PC-3 (cell line): ENCODE measurements around the gene TRIM44. TPM values are rescaled to one million over a fixed set of nuclear protein-coding genes. Genes with fewer than 3 reads are reported as not detected.

Experiments
- ATAC-seq: fragments of 200-7000 bp; cut with Tn5 transposase; 2 replicates; pipeline ENCODE4 v1.9.1; 2020; ENCODE audit warnings: mild to moderate bottlenecking, moderate library complexity
- BruUV-seq: library from RNA; stranded (reverse); fragments of 400-500 nt; replicated peaks from 2 replicates; lab custom pipeline; 2021; lab: Mats Ljungman, UMichigan
- CTCF ChIA-PET: fragments of 300-600 bp; sonication (Branson Sonifier 250); formaldehyde crosslinking; loops from one replicate; lab custom pipeline; 2022; ENCODE audit warnings: antibody characterized with exemption; lab: Charles Lee
- POLR2A ChIA-PET: fragments of 300-600 bp; sonication (Branson Sonifier 250); formaldehyde crosslinking; loops from one replicate; lab custom pipeline; 2022; ENCODE audit warnings: antibody characterized with exemption; ENCODE audit not compliant: unreplicated experiment; lab: Charles Lee
- DNase-seq: peaks from one replicate; pipeline ENCODE4 v3.0.0-alpha.2; 2015
- H2AFZ ChIP-seq: fragments of 300-600 bp; sonication (generic); 2 replicates; pipeline ENCODE4 v1.6.0; 2016; ENCODE audit warnings: antibody characterized with exemption, low read length
- H3F3A ChIP-seq: fragments of 300-600 bp; sonication (generic); one replicate; pipeline ENCODE4 v1.6.0; 2017; ENCODE audit warnings: antibody characterized with exemption, low read length, control low read depth, mild to moderate bottlenecking; ENCODE audit not compliant: unreplicated experiment
- H3K27ac ChIP-seq: fragments of 300-600 bp; sonication (generic); 2 replicates; pipeline ENCODE4 v1.5.1; 2016; ENCODE audit warnings: mild to moderate bottlenecking, low read length
- H3K27me3 ChIP-seq: fragments of 300-600 bp; sonication (generic); 2 replicates; pipeline ENCODE4 v1.6.1; 2016; ENCODE audit warnings: low read length, mixed read lengths
- H3K36me3 ChIP-seq: fragments of 300-600 bp; sonication (generic); 2 replicates; pipeline ENCODE4 v1.6.1; 2016; ENCODE audit warnings: low read depth, mixed run types, low read length, mixed read lengths
- H3K4me1 ChIP-seq: fragments of 300-600 bp; sonication (generic); 2 replicates; pipeline ENCODE4 v1.5.1; 2016; ENCODE audit warnings: low read length; ENCODE audit not compliant: insufficient read depth
- H3K4me2 ChIP-seq: fragments of 300-600 bp; sonication (generic); 2 replicates; pipeline ENCODE4 v1.6.0; 2016; ENCODE audit warnings: low read length
- H3K4me3 ChIP-seq: fragments of 300-600 bp; sonication (generic); 2 replicates; pipeline ENCODE4 v1.5.1; 2016; ENCODE audit warnings: mild to moderate bottlenecking, low read length, mixed read lengths
- H3K79me2 ChIP-seq: fragments of 300-600 bp; sonication (generic); 2 replicates; pipeline ENCODE4 v1.6.1; 2017; ENCODE audit warnings: low read length, mixed read lengths
- H3K9ac ChIP-seq: fragments of 300-600 bp; sonication (generic); 2 replicates; pipeline ENCODE4 v1.6.0; 2016; ENCODE audit warnings: mild to moderate bottlenecking, low read length
- H3K9me2 ChIP-seq: fragments of 300-600 bp; sonication (generic); replicated peaks from 2 replicates; pipeline ENCODE4 v1.6.1; 2016; ENCODE audit warnings: mixed run types, low read length, mixed read lengths
- H3K9me3 ChIP-seq: fragments of 300-600 bp; sonication (generic); 2 replicates; pipeline ENCODE4 v1.6.1; 2016; ENCODE audit warnings: low read length, mixed read lengths
- H4K20me1 ChIP-seq: fragments of 300-600 bp; sonication (generic); 2 replicates; pipeline ENCODE4 v1.6.1; 2016; ENCODE audit warnings: low read length, mixed read lengths
- CTCF ChIP-seq: fragments of 300-600 bp; sonication (generic); conservative IDR thresholded peaks from 2 replicates; pipeline ENCODE4 v1.5.1; 2017; ENCODE audit warnings: antibody characterized with exemption, low read depth, mild to moderate bottlenecking, low read length
- EZH2 ChIP-seq: fragments of 300-600 bp; sonication (generic); IDR thresholded peaks from one replicate; pipeline ENCODE4 v1.6.1; 2017; ENCODE audit warnings: antibody characterized with exemption, mild to moderate bottlenecking, low read length; ENCODE audit not compliant: unreplicated experiment
- EZH2phosphoT487 ChIP-seq: fragments of 300-600 bp; sonication (generic); IDR thresholded peaks from 2 replicates; pipeline ENCODE4 v1.6.1; 2018; ENCODE audit warnings: mild to moderate bottlenecking, antibody characterized with exemption, low read length, borderline replicate concordance
- intact Hi-C: fragments of 100-400 bp; cut with micrococcal nuclease; formaldehyde crosslinking; loops from 2 replicates; pipeline ENCODE4 v1.9.0; 2023
- total RNA-seq: library from RNA; depleted of rRNA; stranded (reverse); fragments of >200 nt; gene quantifications from 2 replicates; pipeline ENCODE4 v1.2.3, GENCODE V29; 2014

Gene TRIM44
- total RNA-seq, 1 experiment from 2014 or later = 14.0 TPM

DNA sequence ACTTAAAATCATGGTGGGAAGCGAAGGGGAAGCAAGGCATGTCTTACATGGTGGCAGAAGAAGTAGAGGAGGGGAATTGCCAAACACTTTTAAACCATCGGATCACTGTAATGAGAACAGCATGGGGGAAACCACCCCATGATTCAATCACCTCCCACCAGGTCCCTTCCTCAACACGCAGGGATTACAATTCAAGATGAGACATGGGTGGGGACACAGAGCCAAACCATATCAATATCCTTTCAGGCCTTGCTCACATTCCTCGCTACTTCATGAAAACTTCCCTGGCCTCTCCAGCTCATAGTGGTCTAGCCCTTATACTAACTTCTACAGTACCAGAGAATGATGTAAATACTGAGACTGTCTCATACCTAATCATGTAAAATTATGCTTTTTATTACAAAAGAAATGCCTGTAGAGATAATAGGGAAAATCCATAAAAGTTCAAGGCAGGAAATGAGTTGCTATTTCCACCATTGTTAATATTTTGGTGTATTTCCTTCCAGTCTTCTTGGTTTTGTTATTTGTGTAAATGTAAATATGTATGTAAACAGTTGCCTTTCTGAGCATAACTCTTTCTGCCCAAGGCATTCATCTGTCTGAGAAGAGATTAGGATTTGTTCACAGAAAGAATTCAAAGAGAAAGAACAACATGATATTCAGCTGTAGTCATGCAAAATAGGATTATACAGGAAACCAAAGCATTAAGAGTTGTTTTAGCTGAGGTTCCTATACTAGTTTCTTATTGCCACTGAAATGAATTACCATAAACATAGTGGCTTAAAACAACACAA is 177.0 kb downstream of the TRIM44 start:
- H3K9me2 ChIP-seq = no peaks in the 10 kb centered on the region
- no peaks in the 10 kb centered on the region for H3K79me2 ChIP-seq
- TF ChIP-seq EZH2phosphoT487 = no peak
- TF ChIP-seq CTCF = no peak
- no peak for TF ChIP-seq EZH2
- ChIA-PET CTCF (no interaction called here), POLR2A (no interaction called here)
- ATAC-seq = no peak
- no peak overlapping the region for H3K9ac ChIP-seq
- intact Hi-C loops = no loop called here
- H3K27me3 ChIP-seq = no peaks in the 10 kb centered on the region
- DNase-seq = no peak
- no peak overlapping the region for H3K4me3 ChIP-seq
- H3K36me3 ChIP-seq = no peaks in the 10 kb centered on the region
- H3K9me3 ChIP-seq = no peaks in the 10 kb centered on the region
- H3K27ac ChIP-seq = no peak overlapping the region
- no peaks in the 10 kb centered on the region for H3F3A ChIP-seq
- H4K20me1 ChIP-seq = no peaks in the 10 kb centered on the region
- H3K4me2 ChIP-seq = no peak overlapping the region
- no peaks in the 10 kb centered on the region for H3K4me1 ChIP-seq
- BruUV-seq = no TSS peak
- no peak overlapping the region for H2AFZ ChIP-seq

DNA sequence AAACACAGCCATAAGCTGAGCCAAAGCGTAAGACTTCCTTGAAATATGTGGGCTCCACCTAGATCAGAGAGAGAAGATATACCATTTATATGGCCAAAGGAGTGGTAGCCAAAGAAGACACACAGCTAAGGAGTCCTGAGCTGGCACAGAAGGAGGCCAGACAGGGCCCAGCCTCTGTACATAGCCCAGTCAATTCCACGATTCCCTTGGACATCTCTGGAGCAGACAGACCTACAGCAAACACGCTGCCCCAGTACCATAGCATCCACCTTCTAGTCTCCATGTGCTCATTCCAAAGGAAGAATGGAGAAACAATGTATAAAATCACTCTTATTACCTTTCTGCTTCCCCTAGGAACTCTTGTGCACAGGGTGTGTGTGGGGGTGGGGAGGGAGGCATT is 179.2 kb downstream of the TRIM44 start:
- Histone ChIP-seq H3K9me3 (no peaks in the 10 kb centered on the region), H3K4me3 (no peak overlapping the region), H4K20me1 (no peaks in the 10 kb centered on the region), H3K9ac (no peak overlapping the region), H3F3A (no peaks in the 10 kb centered on the region), H3K4me2 (no peak overlapping the region), H3K79me2 (no peaks in the 10 kb centered on the region), H3K9me2 (no peaks in the 10 kb centered on the region), H3K27me3 (no peaks in the 10 kb centered on the region), H2AFZ (no peak overlapping the region), H3K4me1 (no peaks in the 10 kb centered on the region), H3K36me3 (no peaks in the 10 kb centered on the region), H3K27ac (no peak overlapping the region)
- TF ChIP-seq EZH2 = no peak
- TF ChIP-seq CTCF = no peak
- no peak for TF ChIP-seq EZH2phosphoT487
- ATAC-seq (no peak), DNase-seq (no peak)
- ChIA-PET CTCF (no interaction called here), POLR2A (no interaction called here)
- no TSS peak for BruUV-seq
- intact Hi-C loops = no loop called here

GRCh38 chr11:35842958-35843357 is 180.4 kb downstream of the TRIM44 start:
- no peaks in the 10 kb centered on the region for H3K36me3 ChIP-seq
- H3K79me2 ChIP-seq = no peaks in the 10 kb centered on the region
- DNase-seq = no peak
- no peaks in the 10 kb centered on the region for H3K27me3 ChIP-seq
- no peak overlapping the region for H3K4me3 ChIP-seq
- no peak for ATAC-seq
- no peak for TF ChIP-seq CTCF
- H3F3A ChIP-seq = no peaks in the 10 kb centered on the region
- H3K9ac ChIP-seq = no peak overlapping the region
- H3K4me1 ChIP-seq = no peaks in the 10 kb centered on the region
- no peak overlapping the region for H3K4me2 ChIP-seq
- no peaks in the 10 kb centered on the region for H4K20me1 ChIP-seq
- H3K27ac ChIP-seq = no peak overlapping the region
- no peak overlapping the region for H2AFZ ChIP-seq
- POLR2A ChIA-PET = interaction anchor here (0.6 kb wide), 1 partner anchor 551 kb away, joined by 4 read pairs; no protein-coding TSS in a partner anchor
- CTCF ChIA-PET = no interaction called here
- H3K9me3 ChIP-seq = no peaks in the 10 kb centered on the region
- no TSS peak for BruUV-seq
- no peaks in the 10 kb centered on the region for H3K9me2 ChIP-seq
- intact Hi-C loops = no loop called here
